Measurements from ENCODE around the gene SERINC5.
"Not testable (repeated sequence)": the region's sequence is repeated elsewhere in the genome, so short reads cannot be mapped to it uniquely, and the experiment has no call there.

SERINC5 gene

DNA sequence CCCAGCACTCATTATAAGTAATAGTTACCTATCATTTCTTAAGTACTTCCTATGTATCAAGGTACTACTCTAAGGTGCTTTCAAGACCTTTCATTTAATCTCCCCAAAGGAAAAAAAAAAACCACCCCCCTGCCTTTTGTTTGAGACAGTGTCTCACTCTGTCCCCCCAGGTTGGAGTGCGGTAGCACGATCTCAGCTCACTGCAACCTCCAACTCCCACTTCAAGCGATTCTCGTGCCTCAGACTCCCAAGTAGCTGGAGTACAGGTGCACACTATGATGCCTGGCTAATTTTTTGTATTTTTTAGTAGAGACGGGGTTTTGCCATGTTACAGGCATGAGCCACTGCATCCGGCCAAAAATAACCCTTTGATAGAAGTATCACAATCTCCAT, 29.9 kb downstream of the SERINC5 start:
- DNase-seq: no peak

DNA sequence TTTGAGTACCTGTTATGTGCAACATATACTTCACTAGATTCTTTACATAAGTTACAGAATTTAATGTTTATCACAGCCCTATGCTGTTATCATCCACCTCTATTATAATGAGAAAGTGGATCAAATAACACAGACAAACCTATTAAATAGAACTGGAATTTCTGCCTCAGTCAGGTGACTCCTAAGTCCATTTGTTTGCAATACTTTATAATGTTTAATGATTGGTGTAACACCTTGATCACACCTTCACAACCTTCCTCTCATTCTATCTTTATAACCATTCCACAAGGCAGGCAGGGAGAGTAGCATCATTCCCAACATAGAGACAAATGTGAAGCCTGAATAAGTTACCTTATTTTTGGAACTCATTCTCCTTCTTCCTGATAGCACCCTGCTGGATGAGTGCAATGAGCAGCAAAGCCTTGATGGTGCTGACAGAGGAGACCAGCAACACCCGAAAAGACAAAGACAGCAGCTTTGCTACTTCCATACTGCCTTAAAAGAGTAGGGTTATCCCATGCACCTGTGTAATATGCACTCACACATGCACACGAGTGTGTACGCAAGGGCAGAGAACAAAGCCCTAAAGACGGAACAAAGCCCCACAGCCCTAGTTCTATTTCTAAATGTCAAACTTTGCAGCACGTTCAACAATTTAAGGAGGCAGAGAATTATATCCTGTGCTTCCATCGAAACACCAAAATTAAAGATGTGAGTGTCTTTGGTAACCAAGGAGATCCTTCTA, 30.5 kb downstream of the SERINC5 start:
- DNase-seq: no peak

DNA sequence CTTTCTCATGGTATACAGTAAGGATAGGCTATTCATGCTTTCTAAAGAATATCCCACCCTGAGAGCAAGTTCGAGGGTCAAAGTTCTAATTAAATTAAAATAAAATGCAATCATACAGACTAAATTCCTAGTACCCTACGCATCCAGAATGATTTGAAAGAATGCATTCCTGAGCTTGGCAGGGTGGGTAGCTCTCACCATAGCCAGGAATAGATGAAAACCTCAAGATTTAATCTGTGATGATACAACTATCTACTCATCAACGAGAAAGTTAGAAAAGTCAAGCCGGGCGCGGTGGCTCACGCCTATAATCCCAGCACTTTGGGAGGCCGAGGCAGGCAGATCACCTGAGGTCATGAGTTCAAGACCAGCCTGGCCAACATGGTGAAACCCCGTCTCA, 32.3 kb downstream of the SERINC5 start:
- no peak for DNase-seq

DNA sequence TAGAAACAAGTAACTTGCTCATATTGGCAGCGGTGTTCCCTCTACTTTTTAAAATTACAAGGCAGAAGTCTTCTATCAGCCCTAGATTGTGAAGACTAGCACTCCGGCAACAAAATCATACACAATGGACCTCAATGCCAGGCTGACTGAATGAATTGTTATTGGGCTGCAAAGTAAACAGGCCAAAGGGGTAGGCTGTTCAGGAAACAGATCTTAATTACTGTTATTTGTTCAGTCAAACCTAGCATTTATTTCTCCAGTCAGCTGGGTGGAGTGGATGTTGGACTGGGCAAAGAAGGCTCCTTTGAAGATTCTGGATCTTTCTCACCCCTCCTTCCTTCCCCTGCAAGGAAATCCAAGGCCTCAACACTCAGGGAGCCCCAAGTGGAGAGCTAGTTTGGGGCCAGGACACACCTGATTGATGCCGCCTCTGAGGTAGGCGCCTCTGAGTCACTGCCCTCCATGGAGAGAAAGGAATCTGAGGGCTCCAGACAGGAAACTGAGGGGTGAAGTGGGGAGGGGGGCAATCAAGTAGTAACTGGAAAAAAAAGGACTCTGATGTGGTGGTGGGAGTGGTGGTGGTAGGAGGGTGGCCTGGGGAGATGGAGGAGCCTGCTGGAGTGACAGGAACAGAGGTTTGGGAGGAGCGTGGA, 35.5 kb downstream of the SERINC5 start:
- no peak for DNase-seq

DNA sequence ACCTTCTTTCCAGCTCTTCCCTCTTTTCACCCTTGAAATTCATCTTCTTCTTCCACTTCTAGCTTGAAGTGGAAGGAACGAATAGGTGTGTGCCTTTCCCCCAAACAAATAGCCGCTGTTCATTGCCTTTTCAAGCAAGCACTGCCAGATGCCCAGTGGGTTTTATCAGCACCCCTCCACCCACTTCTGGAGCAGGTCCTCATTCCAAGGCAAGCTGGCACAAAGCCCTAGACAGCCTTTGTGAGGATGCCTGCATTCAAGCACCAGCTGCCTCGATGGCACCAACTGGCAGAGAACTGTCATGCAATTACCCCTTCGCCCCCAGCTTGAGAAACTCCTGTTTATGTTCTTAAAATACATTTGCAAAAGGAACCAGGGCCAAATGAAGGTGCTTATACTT, 36.5 kb downstream of the SERINC5 start:
- DNase-seq: no peak

DNA sequence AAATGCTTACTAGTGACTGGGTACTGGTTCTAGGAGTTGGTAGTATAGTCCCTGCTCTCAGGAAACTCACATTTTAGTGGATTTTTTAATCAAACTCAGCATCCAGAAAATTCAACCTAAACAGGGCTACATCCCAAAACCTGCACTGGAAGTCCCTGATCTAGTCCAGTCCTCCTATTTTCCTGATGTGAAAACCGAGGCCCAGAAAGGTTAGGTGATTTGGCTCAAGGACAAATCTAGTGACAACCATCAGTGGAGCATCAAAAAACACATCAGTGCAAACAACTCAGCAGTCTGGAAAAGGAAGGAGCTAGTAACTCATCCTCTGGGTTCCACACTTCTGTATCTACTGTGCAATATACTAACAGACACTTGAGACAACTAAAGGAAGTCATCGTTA, 38.2 kb downstream of the SERINC5 start:
- DNase-seq: no peak

DNA sequence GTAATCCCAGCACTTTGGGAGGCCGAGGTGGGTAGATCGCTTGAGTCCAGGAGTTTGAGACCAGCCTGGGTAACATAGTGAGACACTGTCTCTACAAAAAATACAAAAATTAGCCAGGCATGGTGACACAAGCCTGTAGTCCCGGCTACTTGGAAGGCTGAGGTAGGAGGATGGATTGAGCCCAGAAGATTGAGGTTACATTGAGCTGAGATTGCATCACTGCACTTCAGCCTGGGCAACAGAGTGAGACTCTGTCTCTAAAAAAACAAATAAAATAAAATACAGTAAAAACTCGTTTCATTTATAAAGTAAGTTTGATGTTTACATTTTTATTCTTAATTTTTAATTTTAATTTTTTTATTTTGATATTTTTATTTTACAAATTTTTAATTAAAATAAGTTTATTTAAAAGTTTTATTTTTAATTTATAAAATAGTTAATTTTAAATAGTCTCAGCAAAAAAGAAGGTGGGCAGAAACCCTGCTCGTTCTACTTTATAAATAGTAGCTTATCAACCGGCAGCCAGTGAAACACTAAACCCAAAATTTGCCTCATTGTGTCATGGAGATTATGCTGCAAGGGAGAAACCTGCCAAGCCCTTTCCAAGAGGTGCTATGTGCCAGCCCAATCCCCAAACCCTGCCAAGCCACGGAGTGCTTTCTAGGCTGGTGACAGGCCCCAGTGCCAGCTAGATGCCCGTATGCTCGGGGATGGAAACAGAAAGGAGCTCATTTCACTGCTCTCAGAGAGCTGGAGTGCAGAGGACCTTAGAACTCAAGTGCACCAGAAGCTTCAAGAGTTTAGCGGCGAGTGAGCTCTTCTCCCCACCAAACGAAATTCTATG, 38.9 kb downstream of the SERINC5 start:
- DNase-seq: no peak

DNA sequence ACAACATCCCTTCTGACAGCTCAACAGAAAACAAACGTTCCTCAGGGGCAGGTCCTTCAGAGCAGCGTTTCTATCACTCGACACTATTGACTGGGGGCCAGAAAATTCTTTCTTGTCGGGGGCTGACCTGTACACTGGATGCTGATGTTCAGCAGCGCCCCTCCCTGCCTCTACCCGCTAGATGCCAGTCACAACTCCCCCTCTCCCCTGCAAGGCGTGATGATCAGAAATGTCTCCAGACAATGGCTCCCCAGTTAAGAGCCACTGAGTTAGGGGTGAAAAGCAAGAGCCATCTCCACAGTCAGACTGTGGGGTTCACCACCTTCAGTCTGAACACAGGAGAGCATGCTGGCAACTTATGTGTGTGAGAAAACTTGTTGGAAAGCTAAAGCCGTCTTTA, 39.8 kb downstream of the SERINC5 start:
- DNase-seq: no peak

DNA sequence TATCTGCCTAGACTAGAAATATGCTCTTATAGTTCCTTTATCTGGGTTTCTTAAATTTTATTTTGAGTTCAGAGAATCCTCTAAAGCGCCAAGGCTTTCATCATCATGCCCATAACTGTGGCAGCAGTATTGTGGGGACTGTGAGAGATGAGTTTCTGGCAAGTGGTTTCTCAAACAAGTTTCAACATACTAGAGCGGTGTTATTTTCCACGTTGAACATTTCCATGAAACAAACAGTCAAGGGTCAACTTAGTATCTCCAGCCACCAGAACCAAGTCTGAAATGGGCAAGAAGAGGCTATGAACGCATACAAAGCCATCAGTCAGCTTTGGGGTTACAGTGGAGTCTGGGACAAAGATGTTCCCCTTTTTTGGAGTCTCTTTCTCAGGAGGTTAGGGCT, 40.3 kb downstream of the SERINC5 start:
- no peak for DNase-seq

DNA sequence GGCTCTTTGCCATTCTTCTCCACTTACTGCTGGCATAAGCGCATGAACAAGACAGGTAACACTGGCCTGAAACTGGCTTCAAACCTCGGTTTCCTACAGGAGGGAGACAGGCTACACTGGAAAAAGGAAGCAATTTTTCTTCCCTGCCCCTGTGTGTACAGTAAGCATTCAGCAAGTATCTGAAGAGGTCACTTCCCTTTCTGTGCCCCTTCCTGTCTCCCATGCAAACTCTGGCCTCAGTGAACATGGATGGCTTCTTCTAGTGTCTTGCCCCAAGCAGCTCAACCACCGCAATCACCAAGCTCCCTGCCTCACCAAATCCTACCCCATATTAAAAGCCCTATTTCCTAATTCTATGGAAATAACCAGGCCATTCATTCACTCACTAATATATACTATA, 42.4 kb downstream of the SERINC5 start:
- no peak for DNase-seq

DNA sequence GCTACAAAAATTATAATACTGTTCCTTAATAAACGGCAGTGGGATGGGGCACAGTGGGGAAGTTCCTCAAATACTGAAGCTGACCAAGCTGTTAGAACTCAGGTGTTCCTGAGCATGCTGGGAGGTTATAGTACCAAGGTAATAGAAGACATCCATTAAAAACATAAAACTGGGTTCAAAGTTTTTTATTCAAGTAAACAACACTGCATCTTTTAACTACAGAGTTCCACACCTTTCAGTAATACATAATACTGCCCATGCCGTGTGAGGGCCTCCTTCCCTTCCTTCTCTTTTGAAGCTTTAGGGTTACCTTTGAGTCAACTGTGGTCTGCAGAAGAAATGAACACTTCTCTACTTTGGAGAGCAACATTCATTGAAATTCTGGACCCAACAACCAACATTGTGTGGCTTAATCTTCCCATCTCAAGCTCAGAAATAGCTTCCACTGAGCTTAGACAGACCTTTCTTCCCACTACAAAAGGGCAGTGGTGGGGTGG, 43.6 kb downstream of the SERINC5 start:
- DNase-seq: no peak

DNA sequence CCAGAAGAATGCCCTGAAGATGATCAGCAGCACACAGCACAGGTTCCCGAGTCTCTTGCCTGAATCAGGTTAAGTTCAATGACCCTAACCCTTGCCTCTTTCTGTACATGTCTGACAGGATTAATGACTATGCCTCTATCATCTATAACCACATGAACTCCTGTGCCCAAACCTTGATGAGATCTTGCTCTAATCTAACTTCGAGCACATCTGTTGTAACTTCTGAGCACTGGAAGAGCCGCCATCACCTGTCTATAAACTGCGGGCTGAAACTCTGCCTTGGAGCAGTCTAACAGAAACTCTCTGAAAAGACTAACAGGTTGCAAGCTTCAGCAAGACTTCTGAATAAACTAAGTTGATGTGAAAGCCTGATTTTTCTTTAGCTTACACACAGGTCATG, 44.5 kb downstream of the SERINC5 start:
- DNase-seq: no peak

DNA sequence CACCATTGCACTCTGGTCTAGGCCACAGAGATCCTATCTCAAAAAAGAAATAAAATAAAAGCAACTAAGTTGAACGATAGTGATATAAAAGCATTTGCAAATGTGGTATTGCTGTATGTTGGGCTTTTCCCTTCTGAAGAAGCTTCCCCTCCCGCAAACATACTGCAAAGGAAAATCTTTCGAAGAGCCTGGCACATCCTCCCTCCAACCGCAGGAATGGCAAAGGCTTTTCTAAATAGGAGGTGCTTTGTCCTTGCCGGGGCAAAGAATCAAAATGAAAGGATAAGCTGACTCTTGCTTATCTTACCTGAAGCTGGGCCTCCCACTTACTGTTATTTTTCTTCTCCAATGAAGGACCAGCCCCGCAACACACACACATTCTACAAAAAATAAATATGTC, 45.8 kb downstream of the SERINC5 start:
- no peak for DNase-seq

DNA sequence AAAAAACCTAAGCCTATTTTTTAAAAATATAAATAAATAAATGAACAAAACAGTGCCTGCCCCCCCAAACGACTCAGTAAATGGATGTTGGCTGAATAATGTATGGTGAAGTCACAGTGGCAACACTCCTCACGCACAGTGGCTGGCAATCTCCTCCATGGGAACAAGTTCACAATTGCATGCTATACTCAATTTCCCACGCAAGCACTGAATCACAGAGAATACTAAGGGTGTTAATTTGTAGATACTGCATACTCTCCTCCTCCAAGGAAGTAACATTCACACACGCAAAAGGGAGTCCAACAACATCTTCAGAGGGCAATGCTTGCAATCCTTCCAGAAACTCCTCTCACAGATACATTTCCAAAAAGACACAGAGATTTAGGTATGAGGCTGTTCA, 47.5 kb downstream of the SERINC5 start:
- DNase-seq: no peak

DNA sequence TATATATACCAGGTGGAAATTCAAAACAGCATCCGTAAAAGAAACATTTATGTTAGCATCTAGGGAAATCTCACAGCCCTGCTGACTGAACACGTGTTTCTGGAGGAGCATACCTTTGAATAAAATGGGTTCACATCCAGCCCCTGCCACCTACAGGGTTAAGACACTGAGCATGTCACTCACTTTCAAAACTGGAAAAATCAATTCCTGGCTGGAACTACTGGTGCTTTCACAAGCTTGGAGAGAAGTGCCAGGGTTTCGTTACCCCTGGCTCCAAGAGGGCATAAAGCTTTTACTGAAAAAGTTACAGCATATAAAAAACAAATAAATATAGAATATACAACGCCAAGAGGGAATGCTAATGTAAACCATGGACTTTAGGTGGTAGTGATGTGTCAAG, 48.0 kb downstream of the SERINC5 start:
- no peak for DNase-seq

DNA sequence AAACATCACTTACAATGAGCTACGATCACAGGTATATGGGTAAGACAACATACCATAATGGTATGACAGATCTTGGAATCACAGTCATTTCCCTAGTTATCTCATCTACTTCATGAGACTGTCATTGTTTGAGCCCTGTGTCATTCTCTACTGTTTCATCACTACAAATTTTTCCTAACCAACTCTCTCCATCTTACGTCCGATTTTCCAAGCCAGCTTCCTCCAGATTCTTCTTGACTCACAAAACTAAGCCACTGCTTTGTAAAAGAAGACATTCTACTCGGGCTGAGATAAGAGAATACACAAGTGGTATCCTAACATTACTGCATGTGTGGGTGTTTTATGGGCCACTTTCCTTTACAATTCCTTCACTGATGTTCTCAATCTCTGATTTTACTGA, 49.6 kb downstream of the SERINC5 start:
- no peak for DNase-seq

DNA sequence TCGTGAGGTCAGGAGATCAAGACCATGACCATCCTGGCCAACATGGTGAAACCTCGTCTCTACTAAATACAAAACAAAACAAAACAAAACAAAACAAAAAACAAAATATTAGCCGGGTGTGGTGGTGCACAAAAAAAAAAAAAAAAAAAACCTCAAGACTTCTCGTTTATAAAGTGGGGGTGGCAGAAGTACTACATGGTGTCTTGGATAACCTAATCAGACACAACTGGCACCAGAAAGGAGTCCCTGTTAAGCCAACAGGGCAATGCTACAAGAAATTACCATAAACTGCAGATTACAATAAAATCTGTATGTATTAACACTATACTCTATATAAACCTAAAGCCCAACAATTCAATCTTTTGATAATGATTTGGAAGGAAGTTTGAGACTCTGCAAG, 50.0 kb downstream of the SERINC5 start:
- no peak for DNase-seq

DNA sequence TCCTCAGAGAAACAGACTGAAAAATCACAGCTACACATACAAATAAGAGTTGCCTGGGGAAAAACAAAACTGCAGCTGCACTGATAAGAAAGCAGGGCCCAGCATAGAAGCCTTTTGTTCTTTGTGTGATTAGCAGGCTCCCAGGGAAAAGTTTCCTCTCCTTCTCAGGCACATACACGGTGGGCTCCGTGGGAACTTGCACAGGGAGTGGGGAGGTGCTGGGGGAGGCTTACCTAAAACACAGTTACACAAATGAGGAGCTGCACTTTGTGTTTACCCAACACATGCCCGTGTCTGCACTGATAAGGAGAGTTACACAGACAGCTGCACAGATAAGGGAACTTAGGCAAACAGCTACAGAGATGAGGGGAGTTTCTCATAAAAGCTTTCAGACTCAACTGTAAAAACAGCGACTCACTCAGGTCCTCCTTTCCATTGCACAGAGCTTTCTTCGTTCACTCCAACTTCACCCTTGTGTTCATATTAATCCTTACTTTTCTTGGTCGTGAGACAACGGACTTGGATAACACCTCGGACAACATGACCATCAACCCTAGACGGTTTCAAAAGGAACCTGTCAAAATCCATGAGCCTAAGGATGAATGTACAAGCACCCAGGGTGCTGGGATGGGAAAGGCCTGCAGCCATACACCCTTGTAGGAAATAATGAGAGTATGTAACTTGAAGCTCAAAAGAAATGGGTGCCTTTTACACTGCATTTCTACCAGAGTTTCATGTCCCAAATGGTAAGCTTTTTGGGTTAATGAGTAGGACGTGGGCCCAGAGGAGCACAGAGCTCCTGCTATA, 50.8 kb downstream of the SERINC5 start:
- DNase-seq: no peak

DNA sequence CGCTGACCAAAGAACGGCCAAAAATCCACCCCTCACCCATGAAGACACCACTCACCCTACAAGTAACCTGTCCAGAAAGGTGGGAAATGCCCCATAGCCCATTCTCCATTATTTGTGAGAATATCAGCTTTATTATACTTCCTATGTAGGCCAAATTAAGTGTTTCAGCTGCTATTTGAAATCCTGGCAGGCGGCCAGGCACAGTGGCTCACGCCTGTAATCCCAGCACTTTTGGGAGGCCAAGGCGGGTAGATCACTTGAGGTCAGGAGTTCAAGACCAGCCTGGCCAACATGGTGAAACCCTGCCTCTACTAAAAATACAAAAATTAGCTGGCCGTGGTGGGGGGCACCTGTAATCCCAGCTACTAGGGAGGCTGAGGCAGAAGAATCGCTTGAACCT, 54.1 kb downstream of the SERINC5 start:
- not testable (repeated sequence) for DNase-seq

DNA sequence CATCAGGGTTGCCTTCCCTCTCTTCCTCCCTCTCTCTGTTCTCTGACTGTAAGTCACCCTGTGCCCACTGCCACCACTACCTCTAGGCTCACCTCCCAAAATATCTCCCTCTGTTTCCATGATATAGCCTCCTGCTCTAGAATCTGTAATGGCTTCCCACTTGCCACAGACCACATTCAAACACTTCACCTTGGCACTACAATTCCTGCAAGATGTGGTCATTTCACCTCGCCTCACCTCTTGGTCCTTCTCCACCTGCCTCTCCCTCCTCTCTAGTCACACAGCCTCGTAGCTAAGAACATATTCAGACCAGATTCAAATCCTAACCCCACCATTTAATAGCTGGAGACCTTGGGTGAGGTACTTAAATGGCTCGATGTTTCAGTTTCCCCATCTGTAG, 56.9 kb downstream of the SERINC5 start:
- no peak for DNase-seq

DNA sequence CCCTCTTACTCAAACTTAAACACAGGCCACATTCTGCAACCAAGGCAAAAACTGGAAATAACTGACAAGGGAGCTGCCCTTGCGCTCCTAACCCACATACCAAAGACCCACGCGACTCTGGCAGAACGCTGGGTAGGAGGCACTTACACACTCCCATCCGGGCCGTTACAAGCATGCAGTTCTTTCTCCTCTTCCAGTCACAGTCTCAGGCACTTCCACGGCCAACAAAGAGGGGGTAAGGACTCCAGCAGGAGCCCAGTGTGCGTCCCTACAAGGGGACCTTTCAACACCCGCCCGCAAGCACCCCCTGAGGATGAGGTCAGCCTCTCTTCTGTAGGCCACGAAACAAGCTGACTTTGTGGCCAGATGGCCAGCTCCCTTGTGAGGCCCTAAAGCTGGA, 57.4 kb downstream of the SERINC5 start:
- DNase-seq: no peak

DNA sequence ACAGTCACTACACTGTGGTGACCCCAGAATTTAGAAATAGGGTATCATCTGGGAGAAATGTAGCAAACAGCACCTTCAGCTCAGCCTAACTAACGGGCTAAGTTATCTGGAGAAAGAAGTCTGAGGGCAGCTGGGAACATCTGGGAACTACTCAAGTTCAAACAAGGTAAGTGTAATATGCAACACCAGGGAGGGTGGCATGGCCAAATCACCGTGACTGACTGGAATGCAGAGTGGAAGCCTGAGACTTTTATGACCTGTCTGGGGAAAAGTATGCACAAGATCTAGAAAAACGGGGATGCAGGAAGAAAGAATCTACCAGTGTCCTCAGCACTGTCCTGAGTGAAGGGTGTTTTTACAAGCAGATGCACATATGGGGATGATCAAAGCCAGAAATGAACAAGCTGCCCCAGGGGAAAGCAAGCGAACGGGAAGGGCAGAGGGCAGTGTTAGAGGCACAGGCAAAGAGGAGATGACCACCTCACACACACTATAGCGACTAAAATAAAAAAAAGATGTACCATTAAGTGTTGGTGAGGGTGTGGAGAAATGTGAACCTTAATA, 59.9 kb downstream of the SERINC5 start:
- DNase-seq: no peak

DNA sequence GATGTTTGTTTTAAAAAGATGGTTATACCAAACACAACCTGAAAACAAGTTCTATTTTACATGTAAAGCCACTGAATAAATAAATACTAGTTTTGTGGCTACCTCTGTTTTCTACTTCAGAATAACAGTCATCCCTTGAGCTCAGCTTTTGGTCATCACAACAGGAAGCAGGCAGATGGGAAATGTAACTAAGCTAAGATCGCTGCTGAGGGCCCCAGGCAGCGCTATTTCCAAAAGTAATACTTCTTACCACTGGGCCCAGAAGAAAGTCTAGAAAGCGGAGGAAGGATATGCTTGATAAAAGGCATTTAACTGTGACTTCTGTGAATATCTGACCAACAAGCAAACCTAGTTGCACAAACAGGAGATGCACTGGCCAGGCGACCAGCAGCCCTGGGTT, 61.4 kb downstream of the SERINC5 start:
- DNase-seq: no peak

Measured in NCI-H524 treated with DMSO at 0.1 percent for 48 hours (cell line).